Suppressor macrophage (primary cell): ENCODE results near the gene TMEM117.
A peak's percentile ranks its signal among the peaks of the same experiment; 100 is the strongest.
"Not testable (repeated sequence)": the region's sequence is repeated elsewhere in the genome, so short reads cannot be mapped to it uniquely, and the experiment has no call there.

Experiments
- DNase-seq, 4 experiments: peaks; one replicate each; pipeline ENCODE4 v3.0.0-alpha.2; 2020 to 2022

TMEM117 gene

GRCh38 chr12:44227616-44228015 is 391.7 kb downstream of the TMEM117 start:
- DNase-seq, result no peak

DNA sequence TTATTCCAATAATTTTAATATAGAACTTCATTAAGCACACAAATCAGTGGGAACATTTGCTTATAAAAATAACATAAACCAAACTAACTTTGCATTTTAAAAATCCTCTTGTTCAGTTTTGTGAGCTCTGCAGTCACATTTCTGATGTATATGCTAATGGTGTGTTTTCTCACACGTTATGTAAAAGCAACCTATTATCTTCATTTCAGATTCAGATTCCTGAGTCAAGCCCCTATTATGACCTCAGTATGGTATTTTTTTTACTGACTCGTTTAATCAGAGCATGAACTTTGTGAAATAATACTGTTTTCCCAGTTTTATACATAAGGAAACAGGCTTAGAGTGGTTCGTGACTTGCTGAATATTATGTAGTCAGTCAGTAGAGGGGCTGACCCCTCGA is 394.0 kb downstream of the TMEM117 start:
- DNase-seq, result no peak

- DNase-seq, result no peak
These were observed 399.8 kb downstream of the TMEM117 start for GRCh38 chr12:44235674-44236073.

GRCh38 chr12:44240186-44240585 is 404.3 kb downstream of the TMEM117 start:
- DNase-seq, result peak in 1 of 4 experiments; percentile 2

DNA sequence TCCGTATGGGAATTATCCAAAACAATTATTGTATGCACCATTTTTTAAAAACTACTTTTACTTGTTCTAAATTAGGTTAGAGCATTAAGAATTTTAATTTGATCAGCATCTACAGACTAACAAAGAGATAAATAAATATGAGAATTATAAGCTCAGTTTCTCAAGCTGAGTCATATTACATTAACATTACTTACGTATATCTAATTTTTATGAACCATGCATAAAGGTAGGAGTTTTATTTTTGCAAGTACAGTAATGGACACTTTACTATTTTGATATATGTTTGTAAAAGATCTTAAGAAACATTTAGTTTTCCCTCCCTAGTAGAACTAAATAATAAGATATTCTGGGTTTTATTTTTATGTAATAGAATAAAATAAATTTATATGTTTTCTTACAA is 410.1 kb downstream of the TMEM117 start:
- DNase-seq, result no peak

DNA sequence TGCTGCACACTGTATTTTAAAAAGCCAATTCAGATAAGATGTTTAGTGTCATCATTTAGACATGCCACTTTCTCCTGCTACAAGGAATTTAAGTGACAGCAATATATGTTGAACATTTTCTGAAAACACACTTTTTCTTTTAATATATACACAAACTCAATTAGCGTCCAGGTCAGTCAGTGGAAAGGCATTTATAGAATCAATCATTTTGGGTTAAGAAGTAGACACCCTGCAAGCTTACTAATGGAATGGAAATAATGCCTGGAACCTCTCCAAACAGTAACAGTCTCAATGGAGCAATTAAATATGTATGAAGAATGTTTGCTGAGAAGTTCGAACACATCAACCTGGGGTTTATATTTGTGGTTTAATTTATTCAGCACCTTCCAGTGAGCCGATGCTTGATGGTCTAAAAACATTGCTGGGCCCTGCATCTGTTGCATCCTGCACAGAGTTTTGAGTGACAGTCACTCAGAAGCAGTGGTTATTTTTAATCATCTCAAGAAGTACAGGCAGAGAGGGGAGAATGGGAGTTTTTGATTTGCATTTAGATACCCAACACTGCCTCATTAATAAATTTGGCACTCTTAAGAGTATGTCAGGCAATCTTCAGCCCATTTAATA is 410.7 kb downstream of the TMEM117 start:
- DNase-seq, result no peak

DNA sequence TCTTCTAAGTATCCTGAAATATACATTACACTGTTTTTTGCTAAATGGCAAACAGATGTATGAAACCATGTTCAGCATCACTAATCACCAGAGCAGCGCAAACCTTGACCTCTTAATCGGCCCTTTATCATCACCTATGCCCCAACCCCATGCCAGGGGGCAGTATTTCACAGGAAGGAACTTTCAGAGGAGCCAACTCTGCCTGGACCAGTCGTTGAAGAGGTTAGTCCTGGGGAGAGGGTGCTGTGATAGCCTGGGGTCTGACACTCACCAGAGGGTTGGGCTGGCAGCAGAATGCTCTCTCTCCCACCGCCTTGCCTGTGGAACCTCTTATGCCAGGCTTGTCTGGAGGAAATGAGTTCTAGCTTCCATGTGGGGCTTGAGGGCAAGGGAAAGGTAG is 411.7 kb downstream of the TMEM117 start:
- no peak for DNase-seq

DNA sequence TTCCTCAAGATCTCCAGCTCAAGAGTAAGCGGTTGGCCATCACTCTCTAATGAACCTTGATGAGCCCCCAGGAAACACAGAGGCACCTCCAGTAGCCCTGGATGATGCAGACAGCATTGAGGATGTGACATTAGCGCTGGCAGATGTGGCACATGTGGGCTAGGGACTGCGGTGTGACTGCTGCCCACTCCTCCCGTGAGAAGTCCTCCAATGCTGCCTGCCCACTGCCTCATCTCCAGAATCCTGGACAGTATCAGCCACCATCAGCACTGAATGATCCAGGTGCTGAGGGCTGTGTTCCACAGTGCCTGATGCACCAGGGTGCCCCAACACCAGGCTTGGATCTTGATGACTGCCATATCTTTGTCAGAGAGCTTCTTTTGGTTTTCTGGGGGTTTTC is 412.6 kb downstream of the TMEM117 start:
- no peak for DNase-seq

DNA sequence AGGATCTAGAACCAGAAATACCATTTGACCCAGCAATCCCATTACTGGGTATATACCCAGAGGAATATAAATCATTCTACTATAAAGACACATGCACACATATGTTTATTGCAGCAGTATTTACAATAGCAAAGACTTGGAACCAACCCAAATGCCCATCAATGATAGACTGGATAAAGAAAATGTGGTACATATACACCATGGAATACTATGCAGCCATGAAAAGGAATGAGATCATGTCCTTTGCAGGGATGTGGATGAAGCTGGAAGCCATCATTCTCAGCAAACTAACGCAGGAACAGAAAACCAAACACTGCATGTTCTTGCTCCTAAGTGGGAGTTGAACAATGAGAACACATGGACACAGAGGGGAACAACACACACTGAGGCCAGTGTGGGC is 414.6 kb downstream of the TMEM117 start:
- not testable (repeated sequence) for DNase-seq

- no peak for DNase-seq
These were observed 417.5 kb downstream of the TMEM117 start for GRCh38 chr12:44253338-44253856.

GRCh38 chr12:44258246-44258645 is 422.4 kb downstream of the TMEM117 start:
- DNase-seq, result no peak

DNA sequence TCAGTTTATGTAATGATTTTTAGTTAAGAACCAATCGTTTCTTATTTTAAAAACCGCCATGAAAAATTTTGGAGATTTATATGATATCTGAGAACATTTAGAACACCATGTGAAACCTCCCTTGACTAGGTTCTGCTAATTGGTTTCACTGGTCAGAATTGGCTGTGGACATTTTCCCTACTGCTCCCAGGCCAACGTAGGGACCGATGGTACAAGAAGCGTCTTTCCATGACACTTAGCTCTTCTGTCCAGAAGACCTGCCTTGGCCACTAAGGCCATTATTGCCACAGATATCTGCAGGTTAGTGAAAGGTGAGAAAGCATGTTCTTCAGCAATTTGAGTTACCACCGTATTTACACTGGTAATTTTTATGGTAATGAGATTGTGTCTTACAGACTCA is 424.0 kb downstream of the TMEM117 start:
- no peak for DNase-seq

DNA sequence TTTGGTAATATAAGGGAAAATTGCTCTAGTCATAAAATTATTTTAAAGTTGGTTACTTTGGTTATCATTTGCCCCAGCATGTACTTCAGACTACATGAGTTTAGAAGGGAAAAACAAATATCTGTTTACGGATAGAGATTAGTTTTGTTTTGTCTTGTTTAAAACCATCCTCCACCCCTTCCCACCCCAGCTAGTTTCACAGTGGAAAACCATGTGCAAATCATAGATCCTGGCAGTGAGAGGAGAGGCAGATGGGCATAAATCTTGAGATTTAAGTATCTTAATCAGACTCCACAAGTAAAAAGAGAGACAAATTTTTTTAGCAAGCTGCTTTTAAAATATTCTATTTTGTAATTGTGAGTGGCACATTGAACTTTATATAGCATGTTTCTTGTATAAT is 424.7 kb downstream of the TMEM117 start:
- DNase-seq, result no peak

GRCh38 chr12:44285321-44285960 is 449.6 kb downstream of the TMEM117 start:
- no peak for DNase-seq

DNA sequence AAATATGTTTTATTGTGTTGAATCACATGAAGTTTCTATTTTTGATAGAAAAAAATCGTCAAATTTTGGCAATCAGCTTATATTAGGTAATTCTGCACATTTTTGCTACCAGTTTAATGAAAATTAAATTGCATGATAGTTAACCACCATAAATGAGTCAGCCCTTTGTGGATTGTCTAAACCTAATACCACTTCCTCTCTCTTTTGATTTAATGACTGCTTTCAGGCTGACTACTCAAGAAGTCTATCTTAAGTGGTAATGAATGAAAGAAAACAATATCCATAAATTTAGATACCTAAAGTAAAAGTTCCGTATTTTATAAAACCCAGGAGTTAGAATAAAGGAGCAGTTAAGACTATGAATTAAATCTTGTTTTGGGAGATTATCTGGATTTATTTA is 450.5 kb downstream of the TMEM117 start:
- no peak for DNase-seq

DNA sequence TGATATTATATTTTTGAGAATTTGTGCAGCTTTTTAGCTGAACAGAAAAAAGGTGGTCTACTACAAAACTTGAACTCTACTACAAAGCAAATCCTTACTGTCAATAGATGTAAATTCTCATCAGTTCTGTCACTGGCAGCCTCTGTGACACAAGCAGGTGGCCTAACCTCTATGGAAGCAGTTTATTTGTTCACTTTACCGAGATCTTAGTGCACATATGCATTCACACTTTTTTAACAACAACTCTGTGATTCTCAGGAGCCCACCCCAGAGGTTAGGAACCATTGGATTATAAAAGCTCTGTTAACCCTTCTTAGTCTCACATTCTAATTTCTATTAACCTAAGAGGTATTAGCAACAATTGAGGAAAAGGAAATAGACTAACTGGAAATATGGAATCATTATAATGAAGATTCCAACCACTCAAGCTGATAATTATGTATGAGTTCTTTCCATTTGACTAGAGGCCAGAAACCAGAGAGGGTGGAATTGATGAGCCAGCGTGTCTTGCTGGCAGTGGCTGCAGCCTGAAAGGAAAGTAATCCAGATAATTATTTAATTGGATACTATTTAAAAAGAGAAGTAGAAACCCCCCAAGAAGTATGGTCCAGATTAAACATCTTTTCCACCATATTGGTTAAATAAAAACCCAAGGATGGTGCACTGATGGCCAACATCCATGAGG is 451.1 kb downstream of the TMEM117 start:
- DNase-seq, result no peak

DNA sequence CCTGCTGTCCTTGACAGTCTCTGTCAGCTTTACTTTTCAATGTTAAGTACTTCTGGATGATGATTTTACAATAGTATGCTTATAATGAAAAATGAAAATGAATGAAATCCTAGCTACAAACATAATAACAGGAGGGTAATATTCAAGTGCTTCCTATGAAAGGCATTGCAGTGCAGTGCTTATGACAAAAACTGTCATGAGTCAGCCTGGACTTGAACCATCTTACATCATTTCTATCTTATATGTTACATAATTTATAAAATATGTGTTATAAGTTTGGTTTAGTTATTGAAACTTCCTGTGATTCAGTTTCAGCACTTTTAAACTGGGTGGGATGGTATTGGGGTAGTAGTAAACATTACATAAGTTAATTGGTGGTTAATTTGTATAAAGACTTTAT is 451.7 kb downstream of the TMEM117 start:
- DNase-seq, result no peak

- DNase-seq, result no peak
These were observed 458.8 kb downstream of the TMEM117 start for GRCh38 chr12:44294649-44295048.

DNA sequence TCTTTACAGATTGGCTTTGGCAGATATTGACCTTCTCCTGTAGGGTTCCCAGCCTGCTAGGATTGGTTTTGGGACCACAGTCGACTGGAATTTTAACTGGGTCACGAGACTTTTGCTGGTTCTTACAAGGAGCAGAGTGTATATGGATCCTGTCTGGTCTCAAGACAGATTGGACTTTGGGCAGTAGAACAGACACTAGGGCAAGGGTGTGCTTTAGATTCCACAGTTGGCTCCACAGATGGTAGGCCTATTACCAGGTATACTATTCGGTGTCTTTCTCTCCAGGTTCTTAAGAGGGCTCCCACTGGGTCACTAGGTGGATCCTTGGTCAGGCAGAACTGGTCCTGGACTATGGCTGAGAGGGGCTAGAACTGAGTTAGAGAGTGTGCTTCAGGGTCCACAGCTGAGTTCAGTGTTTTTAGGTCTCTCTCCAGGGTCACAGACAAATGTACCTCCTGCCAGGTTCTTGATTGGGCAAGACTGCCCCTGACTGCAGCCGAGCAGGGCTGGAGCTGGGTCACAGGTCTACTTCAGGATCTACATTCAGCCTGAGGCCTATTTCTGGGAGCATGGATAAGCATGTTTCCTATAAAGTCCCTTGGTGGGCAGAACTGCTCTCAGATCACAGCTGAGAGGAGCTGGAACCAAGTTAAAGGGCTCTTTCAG is 460.2 kb downstream of the TMEM117 start:
- DNase-seq, result no peak

- DNase-seq, result no peak
These were observed 460.8 kb downstream of the TMEM117 start for GRCh38 chr12:44296624-44297197.

GRCh38 chr12:44299524-44299923 is 463.6 kb downstream of the TMEM117 start:
- no peak for DNase-seq

DNA sequence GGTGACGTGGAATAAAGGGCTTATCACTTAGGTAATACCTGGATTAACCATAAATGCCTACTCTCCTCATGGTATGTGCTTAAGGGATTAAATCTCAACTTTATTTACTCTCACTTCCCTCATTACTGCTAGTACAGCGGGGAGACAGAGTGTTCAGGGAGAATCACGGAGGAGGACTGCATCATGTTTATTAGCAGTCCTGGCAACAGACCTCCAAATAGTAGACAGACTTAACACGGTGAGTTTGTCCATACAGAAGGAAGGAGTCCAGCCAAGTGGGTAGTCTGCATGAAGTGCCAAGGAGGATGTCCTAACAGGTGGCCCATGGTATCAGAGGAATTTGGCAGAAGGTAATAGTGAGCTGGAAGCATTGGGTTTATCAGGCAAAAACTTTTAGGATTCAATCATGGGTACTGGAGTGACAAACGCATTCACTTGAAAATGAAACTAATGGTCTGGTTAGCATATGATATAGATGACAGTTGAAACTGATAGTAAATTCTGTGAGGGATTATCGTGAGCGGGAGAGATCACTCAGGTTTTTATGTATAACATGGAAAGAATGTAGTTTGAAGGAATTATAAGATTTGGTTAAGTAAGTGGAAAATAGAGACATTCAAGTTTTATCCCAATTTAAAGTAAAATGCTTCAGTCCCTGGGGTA is 471.8 kb downstream of the TMEM117 start:
- DNase-seq, result no peak
